ENCODE results near the gene MEGF11. TPM values are rescaled to one million over a fixed set of nuclear protein-coding genes. Genes with fewer than 3 reads are reported as not detected.

Gene MEGF11
- total and polyA plus RNA-seq, 10 donors: 0.02 to 0.61 (median 0.23) TPM; not detected in 4

DNA sequence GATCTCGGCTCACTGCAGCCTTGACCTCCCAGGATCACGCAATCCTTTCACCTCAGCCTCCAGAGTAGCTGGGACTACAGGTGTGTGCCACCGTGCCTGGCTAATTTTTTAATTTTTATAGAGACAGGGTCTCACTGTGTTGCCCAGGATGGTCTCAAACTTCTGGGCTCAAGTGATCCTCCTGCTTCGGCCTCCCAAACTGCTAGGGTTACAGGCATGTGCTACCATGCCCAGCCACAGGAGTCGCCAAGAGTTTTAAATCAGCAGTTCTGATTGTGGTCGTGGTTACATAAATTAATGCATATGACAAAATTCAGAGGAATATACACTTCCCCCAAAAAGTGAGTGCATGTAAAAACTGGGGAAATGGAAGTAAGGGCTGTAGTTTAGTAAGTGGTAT lies 32.9 kb downstream of the MEGF11 start:
- DNase-seq: peak; percentile 27
- intact Hi-C loops (cut with DNase I; ENCODE audit: low total_unique reads): no loop called here
- WGBS, 5 donors: 78 to 84% (median 81%) methylated on average over 6 of the region's 6 CpGs

DNA sequence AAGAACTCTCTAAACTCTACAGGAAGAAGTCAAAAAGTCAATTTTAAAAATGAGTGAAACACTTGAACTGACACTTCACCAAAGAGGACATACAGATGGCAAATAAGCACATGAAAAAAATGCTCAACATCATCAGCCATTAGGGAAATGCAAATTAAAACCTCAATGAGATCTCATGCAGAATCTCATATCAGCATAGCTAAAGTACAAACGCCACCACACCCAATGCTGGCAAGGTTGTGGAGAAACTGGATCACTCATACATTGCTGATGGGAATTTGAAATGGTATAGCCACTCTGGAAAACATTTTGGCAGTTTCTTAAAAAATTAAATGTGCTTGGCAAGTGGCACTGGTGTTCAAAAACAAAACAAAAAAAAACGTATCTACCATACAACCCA lies 34.2 kb downstream of the MEGF11 start:
- H3K4me1 ChIP-seq: no peaks in the 10 kb centered on the region
- H3K9me3 ChIP-seq: no peaks in the 10 kb centered on the region
- H3K27me3 ChIP-seq (replicated peaks in 1 of 7): peaks cover 0 to 8% (median 0%) of the 10 kb centered on the region in 7 donors
- DNase-seq: no peak
- H3K27ac ChIP-seq: no peak overlapping the region
- H3K4me3 ChIP-seq: no peak overlapping the region
- intact Hi-C loops (cut with DNase I; ENCODE audit: low total_unique reads): no loop called here
- H3K36me3 ChIP-seq: no peaks in the 10 kb centered on the region
- TF ChIP-seq, protein P1, sequence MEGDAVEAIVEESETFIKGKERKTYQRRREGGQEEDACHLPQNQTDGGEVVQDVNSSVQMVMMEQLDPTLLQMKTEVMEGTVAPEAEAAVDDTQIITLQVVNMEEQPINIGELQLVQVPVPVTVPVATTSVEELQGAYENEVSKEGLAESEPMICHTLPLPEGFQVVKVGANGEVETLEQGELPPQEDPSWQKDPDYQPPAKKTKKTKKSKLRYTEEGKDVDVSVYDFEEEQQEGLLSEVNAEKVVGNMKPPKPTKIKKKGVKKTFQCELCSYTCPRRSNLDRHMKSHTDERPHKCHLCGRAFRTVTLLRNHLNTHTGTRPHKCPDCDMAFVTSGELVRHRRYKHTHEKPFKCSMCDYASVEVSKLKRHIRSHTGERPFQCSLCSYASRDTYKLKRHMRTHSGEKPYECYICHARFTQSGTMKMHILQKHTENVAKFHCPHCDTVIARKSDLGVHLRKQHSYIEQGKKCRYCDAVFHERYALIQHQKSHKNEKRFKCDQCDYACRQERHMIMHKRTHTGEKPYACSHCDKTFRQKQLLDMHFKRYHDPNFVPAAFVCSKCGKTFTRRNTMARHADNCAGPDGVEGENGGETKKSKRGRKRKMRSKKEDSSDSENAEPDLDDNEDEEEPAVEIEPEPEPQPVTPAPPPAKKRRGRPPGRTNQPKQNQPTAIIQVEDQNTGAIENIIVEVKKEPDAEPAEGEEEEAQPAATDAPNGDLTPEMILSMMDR (IDR thresholded peaks at IDR 0.05 in 8 of 11, conservative IDR thresholded peaks at IDR 0.05 in 3 of 11): no peak
- no peak for TF ChIP-seq POLR2A (IDR thresholded peaks at IDR 0.05)
- no peak for TF ChIP-seq POLR2AphosphoS5 (IDR thresholded peaks at IDR 0.05)
- 71 to 90% (median 80%) methylated on average over 2 of the region's 2 CpGs for WGBS, 5 donors

More for the DNA sequence above, 32.9 kb downstream of the MEGF11 start:
- Histone ChIP-seq H3K9me3 (no peaks in the 10 kb centered on the region), H3K27me3 (replicated peaks in 1 of 7) (peaks cover 0 to 8% (median 0%) of the 10 kb centered on the region in 7 donors), H3K27ac (no peak overlapping the region), H3K4me1 (no peaks in the 10 kb centered on the region), H3K4me3 (no peak overlapping the region), H3K36me3 (no peaks in the 10 kb centered on the region)
- TF ChIP-seq POLR2AphosphoS5 (IDR thresholded peaks at IDR 0.05) (no peak), POLR2A (IDR thresholded peaks at IDR 0.05) (no peak)
- TF ChIP-seq, protein P1 (IDR thresholded peaks at IDR 0.05 in 8 of 11, conservative IDR thresholded peaks at IDR 0.05 in 3 of 11): no peak

DNA sequence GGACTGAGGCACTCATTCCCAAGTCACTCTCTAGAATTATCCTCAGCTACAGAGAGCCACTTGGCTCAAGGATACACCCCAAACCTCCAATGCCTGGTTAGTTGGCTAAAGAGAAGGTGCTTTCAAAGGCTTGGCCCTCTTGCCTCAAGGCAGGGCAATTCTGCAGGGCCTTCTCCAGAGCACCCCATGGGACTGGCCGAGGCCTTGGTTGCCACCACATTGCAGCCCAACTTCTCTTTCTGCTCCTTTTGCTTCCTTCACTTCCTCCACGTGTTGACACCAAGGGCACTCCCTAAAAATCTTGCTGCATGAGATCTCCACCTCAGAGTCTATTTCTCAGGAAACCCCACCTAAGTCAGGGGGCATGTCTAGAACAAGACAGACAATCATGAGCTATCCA lies 36.7 kb downstream of the MEGF11 start:
- no peak overlapping the region for H3K4me3 ChIP-seq
- no peaks in the 10 kb centered on the region for H3K9me3 ChIP-seq
- no peak for TF ChIP-seq POLR2A (IDR thresholded peaks at IDR 0.05)
- no peak for TF ChIP-seq POLR2AphosphoS5 (IDR thresholded peaks at IDR 0.05)
- TF ChIP-seq, protein P1 (IDR thresholded peaks at IDR 0.05 in 8 of 11, conservative IDR thresholded peaks at IDR 0.05 in 3 of 11): no peak
- no peak overlapping the region for H3K27ac ChIP-seq
- no peaks in the 10 kb centered on the region for H3K4me1 ChIP-seq
- no peaks in the 10 kb centered on the region for H3K36me3 ChIP-seq
- 32 to 57% (median 37%) methylated on average over 2 of the region's 2 CpGs for WGBS, 5 donors
- intact Hi-C loops (cut with DNase I; ENCODE audit: low total_unique reads): no loop called here
- DNase-seq: peak; percentile 17
- peaks cover 0 to 8% (median 0%) of the 10 kb centered on the region in 7 donors for H3K27me3 ChIP-seq (replicated peaks in 1 of 7)

DNA sequence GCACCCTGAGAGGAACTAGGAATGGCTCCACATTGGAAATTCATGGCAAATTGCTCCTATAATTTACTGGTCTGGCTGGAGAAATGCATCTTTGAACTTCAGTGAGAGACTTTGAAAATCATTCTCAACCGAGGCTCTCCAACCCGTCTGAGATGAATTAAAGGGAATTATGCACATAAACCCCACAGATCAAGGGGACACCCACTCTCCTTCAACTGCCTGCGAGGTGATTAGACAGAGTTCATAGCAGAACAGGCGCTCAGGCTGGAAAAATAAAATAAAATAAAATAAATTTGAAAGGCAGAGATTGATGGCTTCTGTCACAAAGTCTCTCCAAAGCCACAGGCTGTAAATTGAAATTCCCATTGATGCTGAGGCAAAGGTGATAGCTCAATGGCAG lies 37.7 kb downstream of the MEGF11 start:
- H3K9me3 ChIP-seq: no peaks in the 10 kb centered on the region
- peaks cover 0 to 2% (median 0%) of the 10 kb centered on the region in 7 donors for H3K27me3 ChIP-seq (replicated peaks in 1 of 7)
- no peaks in the 10 kb centered on the region for H3K4me1 ChIP-seq
- TF ChIP-seq POLR2A (IDR thresholded peaks at IDR 0.05) (no peak), POLR2AphosphoS5 (IDR thresholded peaks at IDR 0.05) (no peak)
- TF ChIP-seq, protein P1 (IDR thresholded peaks at IDR 0.05 in 8 of 11, conservative IDR thresholded peaks at IDR 0.05 in 3 of 11): no peak
- WGBS, 5 donors: 79 to 93% (median 88%) methylated on average over 4 of the region's 4 CpGs
- H3K4me3 ChIP-seq: no peak overlapping the region
- intact Hi-C loops (cut with DNase I; ENCODE audit: low total_unique reads): no loop called here
- no peaks in the 10 kb centered on the region for H3K36me3 ChIP-seq
- H3K27ac ChIP-seq: no peak overlapping the region
- DNase-seq: no peak
